Panc1 (cell line): ENCODE results near the gene BICD1.

Experiments used
- TF ChIP-seq, protein P1 (sequence below), 2 experiments: IDR thresholded peaks; 2 replicates each; pipeline ENCODE4 v1.6.1; 2011 to 2012; ENCODE audit warnings: low read depth in 2 of 2, control low read depth in 1 of 2, low read length in 1 of 2, mild to moderate bottlenecking in 1 of 2, moderate library complexity in 1 of 2; ENCODE audit not compliant: insufficient read depth in 1 of 2
- TF ChIP-seq, protein P2 (sequence below): fragments of 450-650 bp; IDR thresholded peaks from 2 replicates; pipeline ENCODE4 v1.5.1; 2017; ENCODE audit warnings: mild to moderate bottlenecking

DNA sequence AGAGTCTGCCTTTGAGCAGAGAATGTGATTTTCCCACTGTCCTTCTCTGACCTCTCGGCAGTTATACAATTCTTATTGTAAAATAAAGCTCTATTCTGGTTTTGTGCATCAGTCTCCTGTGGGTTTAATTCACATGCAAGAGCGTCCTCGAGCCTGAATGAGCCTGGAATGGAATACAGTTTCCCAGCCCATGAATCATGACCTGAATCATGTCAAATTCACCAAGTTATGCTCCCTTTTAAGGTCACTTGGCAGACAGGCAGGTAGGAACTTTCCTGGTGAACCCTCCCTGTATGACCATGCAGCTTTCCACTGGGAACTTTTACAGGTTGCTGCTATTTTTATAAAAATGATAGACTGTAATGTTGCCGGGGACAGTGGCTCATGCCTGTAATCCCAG is 41.7 kb downstream of the BICD1 start:
- TF ChIP-seq, protein P1, sequence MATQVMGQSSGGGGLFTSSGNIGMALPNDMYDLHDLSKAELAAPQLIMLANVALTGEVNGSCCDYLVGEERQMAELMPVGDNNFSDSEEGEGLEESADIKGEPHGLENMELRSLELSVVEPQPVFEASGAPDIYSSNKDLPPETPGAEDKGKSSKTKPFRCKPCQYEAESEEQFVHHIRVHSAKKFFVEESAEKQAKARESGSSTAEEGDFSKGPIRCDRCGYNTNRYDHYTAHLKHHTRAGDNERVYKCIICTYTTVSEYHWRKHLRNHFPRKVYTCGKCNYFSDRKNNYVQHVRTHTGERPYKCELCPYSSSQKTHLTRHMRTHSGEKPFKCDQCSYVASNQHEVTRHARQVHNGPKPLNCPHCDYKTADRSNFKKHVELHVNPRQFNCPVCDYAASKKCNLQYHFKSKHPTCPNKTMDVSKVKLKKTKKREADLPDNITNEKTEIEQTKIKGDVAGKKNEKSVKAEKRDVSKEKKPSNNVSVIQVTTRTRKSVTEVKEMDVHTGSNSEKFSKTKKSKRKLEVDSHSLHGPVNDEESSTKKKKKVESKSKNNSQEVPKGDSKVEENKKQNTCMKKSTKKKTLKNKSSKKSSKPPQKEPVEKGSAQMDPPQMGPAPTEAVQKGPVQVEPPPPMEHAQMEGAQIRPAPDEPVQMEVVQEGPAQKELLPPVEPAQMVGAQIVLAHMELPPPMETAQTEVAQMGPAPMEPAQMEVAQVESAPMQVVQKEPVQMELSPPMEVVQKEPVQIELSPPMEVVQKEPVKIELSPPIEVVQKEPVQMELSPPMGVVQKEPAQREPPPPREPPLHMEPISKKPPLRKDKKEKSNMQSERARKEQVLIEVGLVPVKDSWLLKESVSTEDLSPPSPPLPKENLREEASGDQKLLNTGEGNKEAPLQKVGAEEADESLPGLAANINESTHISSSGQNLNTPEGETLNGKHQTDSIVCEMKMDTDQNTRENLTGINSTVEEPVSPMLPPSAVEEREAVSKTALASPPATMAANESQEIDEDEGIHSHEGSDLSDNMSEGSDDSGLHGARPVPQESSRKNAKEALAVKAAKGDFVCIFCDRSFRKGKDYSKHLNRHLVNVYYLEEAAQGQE (IDR thresholded peaks at IDR 0.05; ENCODE audit: insufficient read depth in 1 of 2, low read depth in 2 of 2, low read length in 1 of 2), result no peak
- TF ChIP-seq, protein P2, sequence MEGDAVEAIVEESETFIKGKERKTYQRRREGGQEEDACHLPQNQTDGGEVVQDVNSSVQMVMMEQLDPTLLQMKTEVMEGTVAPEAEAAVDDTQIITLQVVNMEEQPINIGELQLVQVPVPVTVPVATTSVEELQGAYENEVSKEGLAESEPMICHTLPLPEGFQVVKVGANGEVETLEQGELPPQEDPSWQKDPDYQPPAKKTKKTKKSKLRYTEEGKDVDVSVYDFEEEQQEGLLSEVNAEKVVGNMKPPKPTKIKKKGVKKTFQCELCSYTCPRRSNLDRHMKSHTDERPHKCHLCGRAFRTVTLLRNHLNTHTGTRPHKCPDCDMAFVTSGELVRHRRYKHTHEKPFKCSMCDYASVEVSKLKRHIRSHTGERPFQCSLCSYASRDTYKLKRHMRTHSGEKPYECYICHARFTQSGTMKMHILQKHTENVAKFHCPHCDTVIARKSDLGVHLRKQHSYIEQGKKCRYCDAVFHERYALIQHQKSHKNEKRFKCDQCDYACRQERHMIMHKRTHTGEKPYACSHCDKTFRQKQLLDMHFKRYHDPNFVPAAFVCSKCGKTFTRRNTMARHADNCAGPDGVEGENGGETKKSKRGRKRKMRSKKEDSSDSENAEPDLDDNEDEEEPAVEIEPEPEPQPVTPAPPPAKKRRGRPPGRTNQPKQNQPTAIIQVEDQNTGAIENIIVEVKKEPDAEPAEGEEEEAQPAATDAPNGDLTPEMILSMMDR, result no peak
